AG04449 (cell line): Measurements from ENCODE around the gene TJP2.

Experiments used
- CTCF ChIA-PET: fragments of 350-600 bp; formaldehyde crosslinking; extraction: SDS; loops from one replicate; lab custom pipeline; 2021; ENCODE audit warnings: antibody characterized with exemption; lab: Yijun Ruan, JAX
- POLR2A ChIA-PET: fragments of 400-600, 350-600 bp; formaldehyde crosslinking; extraction: SDS; loops from one replicate; lab custom pipeline; 2020; ENCODE audit warnings: antibody characterized with exemption, inconsistent platforms; lab: Yijun Ruan, JAX
- DNase-seq: peaks from one replicate; pipeline ENCODE4 v3.0.0-alpha.2; 2010; ENCODE audit warnings: low read depth, low spot score
- H3K4me3 ChIP-seq: 2 replicates; pipeline ENCODE4 v1.5.1; 2011; ENCODE audit warnings: low read depth, mild to moderate bottlenecking, control low read depth, low read length
- TF ChIP-seq, protein P1 (sequence below): IDR thresholded peaks from one replicate; pipeline ENCODE4 v1.5.1; 2011; ENCODE audit warnings: mild to moderate bottlenecking, moderate library complexity, low read length, control low read depth, inconsistent platforms; ENCODE audit not compliant: insufficient read depth; ENCODE audit errors: missing control alignments

TJP2 gene

DNA sequence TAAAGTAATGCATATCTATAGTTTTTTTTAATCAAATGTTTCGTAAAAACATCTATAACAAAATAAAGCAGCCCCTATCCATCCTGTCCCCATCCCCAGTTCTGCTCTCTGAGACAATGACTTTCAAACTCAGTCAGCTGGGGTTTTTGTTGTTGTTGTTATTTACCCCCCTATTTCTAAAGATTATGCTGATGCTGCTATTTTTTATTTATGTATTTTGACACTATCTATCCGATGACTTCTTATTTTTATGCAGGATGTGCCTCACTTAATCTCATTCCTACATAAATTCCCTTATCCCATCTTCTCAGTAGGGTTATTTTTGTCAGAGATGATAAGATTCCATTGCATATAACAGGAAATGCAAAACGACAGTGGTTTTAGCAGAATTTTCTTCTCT is 105.7 kb downstream of the TJP2 start:
- CTCF ChIA-PET = no interaction called here
- TF ChIP-seq, protein P1, sequence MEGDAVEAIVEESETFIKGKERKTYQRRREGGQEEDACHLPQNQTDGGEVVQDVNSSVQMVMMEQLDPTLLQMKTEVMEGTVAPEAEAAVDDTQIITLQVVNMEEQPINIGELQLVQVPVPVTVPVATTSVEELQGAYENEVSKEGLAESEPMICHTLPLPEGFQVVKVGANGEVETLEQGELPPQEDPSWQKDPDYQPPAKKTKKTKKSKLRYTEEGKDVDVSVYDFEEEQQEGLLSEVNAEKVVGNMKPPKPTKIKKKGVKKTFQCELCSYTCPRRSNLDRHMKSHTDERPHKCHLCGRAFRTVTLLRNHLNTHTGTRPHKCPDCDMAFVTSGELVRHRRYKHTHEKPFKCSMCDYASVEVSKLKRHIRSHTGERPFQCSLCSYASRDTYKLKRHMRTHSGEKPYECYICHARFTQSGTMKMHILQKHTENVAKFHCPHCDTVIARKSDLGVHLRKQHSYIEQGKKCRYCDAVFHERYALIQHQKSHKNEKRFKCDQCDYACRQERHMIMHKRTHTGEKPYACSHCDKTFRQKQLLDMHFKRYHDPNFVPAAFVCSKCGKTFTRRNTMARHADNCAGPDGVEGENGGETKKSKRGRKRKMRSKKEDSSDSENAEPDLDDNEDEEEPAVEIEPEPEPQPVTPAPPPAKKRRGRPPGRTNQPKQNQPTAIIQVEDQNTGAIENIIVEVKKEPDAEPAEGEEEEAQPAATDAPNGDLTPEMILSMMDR = no peak
- DNase-seq = no peak
- POLR2A ChIA-PET = no interaction called here
- H3K4me3 ChIP-seq = no peak overlapping the region

DNA sequence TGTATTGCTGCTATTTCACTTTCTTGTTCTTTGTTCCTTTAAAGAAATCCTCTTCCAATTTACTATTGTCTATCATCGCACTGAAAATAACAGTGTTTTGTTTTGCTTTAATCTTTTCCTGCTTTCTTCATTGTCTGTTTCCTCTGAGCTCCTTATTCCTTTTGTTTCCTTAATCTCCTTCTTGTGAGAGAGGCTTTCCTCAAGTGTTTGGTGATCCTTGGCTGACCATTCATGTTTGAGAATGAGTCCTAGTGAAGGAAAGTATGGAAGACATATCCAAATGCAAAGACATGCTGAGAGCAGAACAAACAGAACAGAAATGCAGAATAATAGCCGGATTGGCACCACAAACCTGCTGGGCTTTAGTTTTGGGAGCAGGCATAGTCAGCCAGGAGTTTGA is 108.9 kb downstream of the TJP2 start:
- no peak for DNase-seq
- no peak overlapping the region for H3K4me3 ChIP-seq
- CTCF ChIA-PET = no interaction called here
- TF ChIP-seq, protein P1 = no peak
- POLR2A ChIA-PET = no interaction called here

DNA sequence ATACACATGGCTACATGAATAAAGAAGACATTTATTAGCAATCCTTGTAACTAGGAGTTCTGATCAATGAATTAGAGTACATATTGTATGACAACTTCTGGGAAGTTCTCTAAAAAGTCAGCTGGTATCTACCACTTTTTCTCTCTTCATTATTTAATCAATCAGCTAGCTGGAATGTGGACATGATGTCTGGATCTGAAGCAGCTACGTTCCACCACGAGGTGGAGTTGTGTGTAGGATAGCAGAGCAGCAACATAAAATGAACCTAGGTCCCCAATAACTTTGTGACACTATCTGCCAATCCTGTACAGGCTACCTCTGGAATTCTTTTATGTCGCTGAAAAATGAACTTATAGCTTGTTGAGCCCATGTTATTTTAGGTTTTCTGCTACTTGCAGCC is 118.0 kb downstream of the TJP2 start:
- DNase-seq = no peak
- TF ChIP-seq, protein P1 = no peak
- H3K4me3 ChIP-seq = no peak overlapping the region
- POLR2A ChIA-PET = no interaction called here
- CTCF ChIA-PET = no interaction called here

DNA sequence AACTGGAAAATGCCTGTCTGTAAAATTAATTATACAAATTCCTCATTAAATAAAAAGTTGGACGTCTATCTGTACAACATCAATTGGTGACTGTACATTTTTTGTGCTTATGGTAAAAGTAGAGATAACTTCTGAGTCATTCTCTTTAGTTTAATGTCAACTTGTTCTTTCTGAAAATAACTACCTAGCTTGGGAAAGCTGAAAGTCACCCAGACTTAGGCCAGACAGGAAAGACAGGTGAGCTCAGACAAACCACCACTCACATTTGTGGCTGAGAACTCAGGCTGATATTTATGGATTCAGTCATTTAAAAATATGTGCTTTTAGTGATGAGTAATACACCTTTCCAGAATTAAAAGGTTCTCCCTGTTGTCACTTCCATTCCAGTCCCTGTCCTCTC is 119.1 kb downstream of the TJP2 start:
- ChIA-PET POLR2A (no interaction called here), CTCF (no interaction called here)
- no peak for DNase-seq
- H3K4me3 ChIP-seq = no peak overlapping the region
- TF ChIP-seq, protein P1 = no peak

DNA sequence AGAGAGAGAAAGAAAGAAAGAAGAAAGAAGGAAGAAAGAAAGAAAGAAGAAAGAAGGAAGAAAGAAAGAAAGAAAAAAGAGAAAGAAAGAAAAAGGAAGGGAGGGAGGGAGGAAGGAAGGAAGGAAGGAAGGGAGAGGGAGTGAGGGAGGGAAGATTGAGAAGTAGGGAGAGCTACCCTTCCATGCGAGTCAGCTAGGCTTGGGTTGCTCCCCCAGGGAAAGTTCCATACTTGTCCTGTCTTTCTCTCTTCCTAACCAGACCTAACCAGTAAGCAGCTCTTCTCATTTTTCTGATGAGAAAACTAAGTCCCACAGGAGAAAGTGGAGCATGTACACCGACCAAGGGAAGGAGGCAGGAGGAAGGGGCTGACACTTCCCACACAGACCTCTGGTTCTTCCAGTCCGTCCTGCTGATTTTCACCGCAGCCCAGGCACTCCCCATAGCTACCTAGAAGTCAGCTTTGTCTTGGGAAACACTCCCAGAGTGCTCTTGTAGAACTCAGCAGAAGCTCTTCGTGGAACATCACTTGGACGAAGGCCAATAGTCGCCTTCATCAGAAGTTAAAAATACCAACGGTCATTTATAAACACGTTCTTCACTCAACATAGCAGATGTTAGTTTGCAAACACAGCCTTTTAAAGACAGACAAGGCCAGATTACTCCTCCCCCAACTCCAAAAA is 121.9 kb downstream of the TJP2 start:
- no peak overlapping the region for H3K4me3 ChIP-seq
- ChIA-PET CTCF (no interaction called here), POLR2A (no interaction called here)

DNA sequence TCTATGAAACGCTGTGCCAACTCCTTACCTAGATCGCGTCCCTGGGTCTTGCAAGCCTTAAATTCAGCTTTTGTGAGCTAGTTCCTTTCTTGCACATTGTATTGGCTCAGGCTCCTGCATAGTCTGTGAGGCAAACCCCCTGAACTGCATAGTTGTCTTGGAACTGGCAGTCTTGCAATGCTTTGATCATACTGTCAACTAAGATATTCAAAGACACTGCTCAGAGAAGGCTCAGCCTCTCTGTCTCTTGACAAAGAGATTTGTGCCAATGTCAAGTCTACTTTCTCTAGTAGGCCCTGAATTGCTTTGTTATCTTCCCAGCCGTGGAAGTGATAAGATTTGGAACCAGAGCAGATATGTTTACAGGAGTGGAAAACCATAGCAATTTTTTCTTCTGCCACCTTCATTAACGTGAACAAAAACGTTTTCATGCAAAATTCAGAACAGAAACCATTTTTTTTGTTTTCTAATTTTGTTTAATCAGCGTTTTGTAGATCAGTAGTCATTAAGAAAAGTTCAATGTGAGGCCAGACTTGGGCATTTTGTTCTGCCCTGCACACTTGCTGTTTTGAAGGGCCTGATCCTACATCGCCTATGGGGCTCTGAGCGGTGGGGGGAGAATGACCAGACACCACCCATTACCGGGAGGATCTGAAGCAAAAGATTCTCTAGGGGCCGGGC is 123.4 kb downstream of the TJP2 start:
- TF ChIP-seq, protein P1 = no peak
- no peak for DNase-seq
- ChIA-PET CTCF (no interaction called here), POLR2A (no interaction called here)
- no peak overlapping the region for H3K4me3 ChIP-seq

More for the DNA sequence above, 121.9 kb downstream of the TJP2 start:
- DNase-seq = no peak
- TF ChIP-seq, protein P1 = no peak
